GM12874 (cell line): Measurements from ENCODE around the gene TBCC.

Source experiments
- CTCF ChIP-seq: IDR thresholded peaks from 2 replicates; pipeline ENCODE4 v1.5.1; 2011; ENCODE audit warnings: low read depth, mild to moderate bottlenecking, control low read depth, low read length, moderate library complexity; ENCODE audit not compliant: insufficient read depth

Gene TBCC

GRCh38 chr6:42708096-42708495 lies 37.8 kb downstream of the TBCC start:
- no peak for TF ChIP-seq CTCF

GRCh38 chr6:42707595-42707994 lies 38.3 kb downstream of the TBCC start:
- no peak for TF ChIP-seq CTCF

GRCh38 chr6:42704937-42705374 lies 40.9 kb downstream of the TBCC start:
- no peak for TF ChIP-seq CTCF

DNA sequence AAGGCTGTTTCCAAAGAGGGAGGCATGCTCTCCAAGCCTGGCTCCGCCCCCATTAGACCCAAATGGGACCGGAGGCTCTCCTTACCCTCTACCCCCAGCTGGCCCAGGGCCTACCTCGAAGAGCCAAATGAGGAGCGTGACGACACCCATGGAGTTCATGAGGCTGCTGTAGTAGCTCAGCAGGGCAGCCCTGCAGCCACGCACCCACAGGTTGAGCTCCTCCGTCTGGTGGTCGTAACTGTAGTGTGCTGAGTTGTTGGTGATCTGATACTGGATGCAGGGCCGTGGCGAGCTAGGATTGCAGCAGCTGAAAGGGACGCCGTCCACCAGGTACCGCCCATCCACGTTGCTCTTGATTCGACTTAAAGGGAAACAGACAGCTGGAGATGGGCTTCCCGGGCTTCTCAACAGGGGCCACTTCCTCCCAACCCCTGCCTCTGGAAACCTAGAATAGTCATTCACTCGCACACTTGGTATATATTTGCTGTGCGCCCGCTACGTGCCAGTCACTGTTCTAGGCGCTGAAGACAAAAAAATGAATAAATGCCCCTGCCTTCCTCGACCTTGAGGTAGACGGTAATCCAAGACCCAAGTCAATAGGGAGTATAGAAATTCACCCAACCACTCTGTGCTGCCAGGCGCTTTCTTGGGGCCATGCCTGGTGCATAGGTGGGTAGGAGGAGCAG lies 41.5 kb downstream of the TBCC start:
- TF ChIP-seq CTCF: no peak

DNA sequence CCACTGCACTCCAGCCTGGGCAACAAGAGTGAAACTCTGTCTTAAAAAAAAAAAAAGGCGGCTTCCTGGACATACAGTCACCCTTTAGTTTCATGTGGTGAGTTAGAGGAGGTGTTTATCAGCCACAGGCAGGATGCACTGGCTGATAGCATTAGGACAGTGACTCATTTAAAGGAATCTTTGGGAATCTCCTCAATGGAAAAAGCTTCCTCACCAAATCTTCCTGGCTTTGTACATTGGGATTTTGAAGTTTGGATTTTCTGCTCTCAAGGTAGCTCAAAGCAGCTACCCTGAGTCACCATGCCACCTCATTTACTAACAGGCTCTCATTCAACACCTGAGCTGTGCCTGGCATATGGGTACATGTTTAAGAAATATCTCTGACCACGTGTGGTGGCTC lies 43.7 kb downstream of the TBCC start:
- no peak for TF ChIP-seq CTCF

DNA sequence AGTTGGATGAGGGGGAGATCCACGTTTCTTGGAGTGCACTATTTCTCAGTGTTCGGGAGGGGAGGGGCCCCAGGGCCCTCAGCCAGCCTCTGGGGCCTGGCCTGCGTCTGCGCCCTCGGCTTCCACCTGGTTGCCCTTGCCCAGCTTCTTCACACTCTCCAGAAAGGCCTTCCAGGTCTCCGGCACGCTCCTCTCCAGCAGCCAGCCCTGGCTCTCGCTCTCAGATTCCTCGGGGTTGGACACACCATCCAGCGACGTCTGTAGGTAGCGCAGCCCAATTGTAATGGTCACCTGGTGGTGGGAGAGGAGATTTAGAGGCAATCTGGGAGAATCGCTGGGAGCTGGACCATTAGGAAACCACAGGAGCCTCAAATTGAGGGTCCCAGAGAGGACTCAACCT lies 47.7 kb downstream of the TBCC start:
- TF ChIP-seq CTCF: no peak

GRCh38 chr6:42697268-42697655 lies 48.6 kb downstream of the TBCC start:
- no peak for TF ChIP-seq CTCF
